Measurements from ENCODE around the gene PLXDC1. TPM values are rescaled to one million over a fixed set of nuclear protein-coding genes. Genes with fewer than 3 reads are reported as not detected.
"Not testable (repeated sequence)": the region's sequence is repeated elsewhere in the genome, so short reads cannot be mapped to it uniquely, and the experiment has no call there.

Gene PLXDC1
- total RNA-seq, 6 experiments from 2014 or later, result 0.11 to 1.6 (median 0.54) TPM

- H3K9me3 ChIP-seq, result no peaks in the 10 kb centered on the region
- no peaks in the 10 kb centered on the region for H3K4me1 ChIP-seq
- TF ChIP-seq POLR2A (IDR thresholded peaks at IDR 0.05) (no peak), CTCF (IDR thresholded peaks at IDR 0.05) (no peak)
- intact Hi-C loops (cut with DNase I), result no loop called here
- no CpG with 5 or more reads among the region's 6 CpGs for WGBS (ENCODE audit: insufficient coverage, low coverage, low lambda C conversion rate, missing lambda C conversion rate)
- no peaks in the 10 kb centered on the region for H3K27me3 ChIP-seq
- DNase-seq (no peak), ATAC-seq (no peak)
- H3K4me3 ChIP-seq, result no peak overlapping the region
- no peaks in the 10 kb centered on the region for H3K36me3 ChIP-seq
- no peak overlapping the region for H3K27ac ChIP-seq
Observed at GRCh38 chr17:39028690-39029089, 122.7 kb downstream of the PLXDC1 start.

GRCh38 chr17:39027455-39028035 lies 123.9 kb downstream of the PLXDC1 start:
- 8% methylated on average over 10 of the region's 21 CpGs for WGBS (ENCODE audit: insufficient coverage, low coverage, low lambda C conversion rate, missing lambda C conversion rate)

GRCh38 chr17:39026980-39027451 lies 124.4 kb downstream of the PLXDC1 start:
- intact Hi-C loops (cut with DNase I), result no loop called here
- peak; percentile 67 to 86 (median 83) for DNase-seq
- Histone ChIP-seq H3K36me3 (no peaks in the 10 kb centered on the region), H3K27ac (no peak overlapping the region), H3K27me3 (no peaks in the 10 kb centered on the region), H3K9me3 (no peaks in the 10 kb centered on the region), H3K4me1 (no peaks in the 10 kb centered on the region), H3K4me3 (peak overlapping the region; percentile 33 to 54 (median 41))
- peak; percentile 85 to 95 (median 92) for ATAC-seq
- 0% methylated on average over 11 of the region's 26 CpGs for WGBS (ENCODE audit: insufficient coverage, low coverage, low lambda C conversion rate, missing lambda C conversion rate)
- TF ChIP-seq POLR2A (IDR thresholded peaks at IDR 0.05), result no peak
- TF ChIP-seq CTCF (IDR thresholded peaks at IDR 0.05), result peak in 1 of 4 donors; percentile 8

More at GRCh38 chr17:39027455-39028035, 123.9 kb downstream of the PLXDC1 start:
- DNase-seq (peak in 1 of 3 donors; percentile 61), ATAC-seq (peak; percentile 41 to 84 (median 66))
- intact Hi-C loops (cut with DNase I), result no loop called here
- TF ChIP-seq CTCF (IDR thresholded peaks at IDR 0.05), result no peak
- Histone ChIP-seq H3K9me3 (no peaks in the 10 kb centered on the region), H3K4me1 (no peaks in the 10 kb centered on the region), H3K4me3 (peak overlapping the region; percentile 33 to 54 (median 41)), H3K36me3 (no peaks in the 10 kb centered on the region), H3K27me3 (no peaks in the 10 kb centered on the region), H3K27ac (no peak overlapping the region)

GRCh38 chr17:39026346-39026745 lies 125.1 kb downstream of the PLXDC1 start:
- H3K27ac ChIP-seq; intact Hi-C loops (cut with DNase I); H3K36me3 ChIP-seq; ATAC-seq; H3K9me3 ChIP-seq; H3K4me3 ChIP-seq; DNase-seq; H3K4me1 ChIP-seq; H3K27me3 ChIP-seq: not testable (repeated sequence)
- 83% methylated on average over 12 of the region's 13 CpGs for WGBS (ENCODE audit: insufficient coverage, low coverage, low lambda C conversion rate, missing lambda C conversion rate)

GRCh38 chr17:39022924-39023323 lies 128.5 kb downstream of the PLXDC1 start:
- 87% methylated on average over 6 of the region's 6 CpGs for WGBS (ENCODE audit: insufficient coverage, low coverage, low lambda C conversion rate, missing lambda C conversion rate)
- DNase-seq (no peak), ATAC-seq (no peak)
- H3K27me3 ChIP-seq, result no peaks in the 10 kb centered on the region
- peaks cover 0 to 4% (median 0%) of the 10 kb centered on the region in 4 donors for H3K4me1 ChIP-seq
- intact Hi-C loops (cut with DNase I), result no loop called here
- H3K36me3 ChIP-seq, result no peaks in the 10 kb centered on the region
- no peak overlapping the region for H3K4me3 ChIP-seq
- no peak overlapping the region for H3K27ac ChIP-seq
- TF ChIP-seq POLR2A (IDR thresholded peaks at IDR 0.05), result no peak
- no peak for TF ChIP-seq CTCF (IDR thresholded peaks at IDR 0.05)
- no peaks in the 10 kb centered on the region for H3K9me3 ChIP-seq

GRCh38 chr17:39020037-39020436 lies 131.4 kb downstream of the PLXDC1 start:
- H3K27ac ChIP-seq; DNase-seq; intact Hi-C loops (cut with DNase I); H3K4me1 ChIP-seq; H3K27me3 ChIP-seq; H3K9me3 ChIP-seq; H3K4me3 ChIP-seq; H3K36me3 ChIP-seq; ATAC-seq: not testable (repeated sequence)
- 90% methylated on average over 6 of the region's 6 CpGs for WGBS (ENCODE audit: insufficient coverage, low coverage, low lambda C conversion rate, missing lambda C conversion rate)

Data from right lobe of liver (tissue), 6 donors.